SIG-M5 treated with dmso at 0.1 percent for 504 hours (cell line): ENCODE results near the gene MED20.

Source experiments
- DNase-seq: peaks from one replicate; lab custom pipeline; 2025; ENCODE audit not compliant: unreplicated experiment; lab: John Stamatoyannopoulos, UW

Gene MED20

GRCh38 chr6:41914869-41915530 lies 5.9 kb downstream of the MED20 start:
- DNase-seq, result no peak

- no peak for DNase-seq
Measured at GRCh38 chr6:41914343-41914742, 6.6 kb downstream of the MED20 start.

GRCh38 chr6:41909727-41910126 lies 11.2 kb downstream of the MED20 start:
- no peak for DNase-seq

- DNase-seq, result no peak
Measured at GRCh38 chr6:41901882-41902519, 18.9 kb downstream of the MED20 start.

- DNase-seq, result no peak
Measured at GRCh38 chr6:41900861-41901260, 20.1 kb downstream of the MED20 start.

- DNase-seq, result no peak
Measured at GRCh38 chr6:41896281-41896680, 24.7 kb downstream of the MED20 start.

GRCh38 chr6:41895300-41896233 lies 25.4 kb downstream of the MED20 start, which contains the start of gene USP49:
TSS of gene USP49 (minus strand) at chr6:41895375. CDS start at chr6:41806983, 88,392 bp downstream.
- DNase-seq, result peak; percentile 89

- no peak for DNase-seq
Measured at GRCh38 chr6:41894366-41895299, 26.3 kb downstream of the MED20 start.

GRCh38 chr6:41892921-41893564 lies 27.9 kb downstream of the MED20 start:
- no peak for DNase-seq

- DNase-seq, result no peak
Measured at GRCh38 chr6:41887331-41887751, 33.6 kb downstream of the MED20 start.

GRCh38 chr6:41885930-41886329 lies 35.0 kb downstream of the MED20 start:
- DNase-seq, result no peak

- no peak for DNase-seq
Measured at GRCh38 chr6:41884957-41885356, 36.0 kb downstream of the MED20 start.

GRCh38 chr6:41881506-41881905 lies 39.4 kb downstream of the MED20 start:
- no peak for DNase-seq

- no peak for DNase-seq
Measured at GRCh38 chr6:41878961-41879405, 42.0 kb downstream of the MED20 start.

- no peak for DNase-seq
Measured at GRCh38 chr6:41878246-41878645, 42.7 kb downstream of the MED20 start.

GRCh38 chr6:41877051-41877680 lies 43.8 kb downstream of the MED20 start:
- no peak for DNase-seq

- DNase-seq, result no peak
Measured at GRCh38 chr6:41874741-41875140, 46.2 kb downstream of the MED20 start.

GRCh38 chr6:41872147-41872546 lies 48.8 kb downstream of the MED20 start:
- no peak for DNase-seq

- DNase-seq, result no peak
Measured at GRCh38 chr6:41871691-41872090, 49.2 kb downstream of the MED20 start.
